ENCODE results near the gene IL17REL.
A peak's percentile ranks its signal among the peaks of the same experiment; 100 is the strongest.

The IL17REL gene

GRCh38 chr22:50012211-50013181 lies at the start of gene IL17REL:
IL17REL (minus strand) TSS chr22:50012765; CDS start chr22:50012646, 119 bp downstream.
- Mint-ChIP-seq H3K27me3 (peaks cover 13% of the 10 kb centered on the region), H3K4me1 (peaks cover 16% of the 10 kb centered on the region), H3K36me3 (ENCODE audit: insufficient read depth) (no peaks in the 10 kb centered on the region), H3K4me3 (peak within 1 kb of the TSS; percentile 64), H3K9me3 (no peaks in the 10 kb centered on the region), H3K27ac (ENCODE audit: low read depth) (peak within 1 kb of the TSS; percentile 90)
- ATAC-seq (replicated peaks; ENCODE audit: extremely low read depth, poor library complexity, severe bottlenecking) (no peak), DNase-seq (ENCODE audit: low spot score in 2 of 2) (no peak)

- peaks cover 10% of the 10 kb centered on the region for H3K27me3 Mint-ChIP-seq
- H3K27ac Mint-ChIP-seq (ENCODE audit: low read depth), result no peak overlapping the region
- no peaks in the 10 kb centered on the region for H3K9me3 Mint-ChIP-seq
- H3K4me1 Mint-ChIP-seq, result no peaks in the 10 kb centered on the region
- no peaks in the 10 kb centered on the region for H3K36me3 Mint-ChIP-seq (ENCODE audit: insufficient read depth)
- ATAC-seq (replicated peaks; ENCODE audit: extremely low read depth, poor library complexity, severe bottlenecking) (no peak), DNase-seq (ENCODE audit: low spot score in 2 of 2) (no peak)
- H3K4me3 Mint-ChIP-seq, result no peak overlapping the region
Observed at GRCh38 chr22:50061824-50062355, 49.3 kb upstream of the IL17REL start.

GRCh38 chr22:50061141-50061823 lies 48.7 kb upstream of the IL17REL start:
- Mint-ChIP-seq H3K4me3 (no peak overlapping the region), H3K27me3 (peaks cover 16% of the 10 kb centered on the region), H3K27ac (ENCODE audit: low read depth) (no peak overlapping the region), H3K36me3 (ENCODE audit: insufficient read depth) (no peaks in the 10 kb centered on the region), H3K9me3 (no peaks in the 10 kb centered on the region), H3K4me1 (no peaks in the 10 kb centered on the region)
- ATAC-seq (replicated peaks; ENCODE audit: extremely low read depth, poor library complexity, severe bottlenecking) (no peak), DNase-seq (ENCODE audit: low spot score in 2 of 2) (no peak)

GRCh38 chr22:50060441-50061140 lies 48.0 kb upstream of the IL17REL start:
- DNase-seq (ENCODE audit: low spot score in 2 of 2), result no peak
- no peak overlapping the region for H3K27ac Mint-ChIP-seq (ENCODE audit: low read depth)

GRCh38 chr22:50059881-50060262 lies 47.3 kb upstream of the IL17REL start:
- no peak overlapping the region for H3K4me3 Mint-ChIP-seq
- H3K4me1 Mint-ChIP-seq, result no peaks in the 10 kb centered on the region
- H3K9me3 Mint-ChIP-seq, result no peaks in the 10 kb centered on the region
- H3K27ac Mint-ChIP-seq (ENCODE audit: low read depth), result no peak overlapping the region
- DNase-seq (ENCODE audit: low spot score in 2 of 2) (no peak), ATAC-seq (replicated peaks; ENCODE audit: extremely low read depth, poor library complexity, severe bottlenecking) (no peak)
- H3K27me3 Mint-ChIP-seq, result peaks cover 29% of the 10 kb centered on the region
- no peaks in the 10 kb centered on the region for H3K36me3 Mint-ChIP-seq (ENCODE audit: insufficient read depth)

More at GRCh38 chr22:50060441-50061140, 48.0 kb upstream of the IL17REL start:
- Mint-ChIP-seq H3K4me1 (no peaks in the 10 kb centered on the region), H3K9me3 (no peaks in the 10 kb centered on the region), H3K27me3 (peaks cover 23% of the 10 kb centered on the region), H3K4me3 (no peak overlapping the region), H3K36me3 (ENCODE audit: insufficient read depth) (no peaks in the 10 kb centered on the region)
- ATAC-seq (replicated peaks; ENCODE audit: extremely low read depth, poor library complexity, severe bottlenecking), result no peak

- ATAC-seq (replicated peaks; ENCODE audit: extremely low read depth, poor library complexity, severe bottlenecking), result no peak
- Mint-ChIP-seq H3K9me3 (no peaks in the 10 kb centered on the region), H3K36me3 (ENCODE audit: insufficient read depth) (no peaks in the 10 kb centered on the region), H3K4me3 (no peak overlapping the region), H3K27me3 (peaks cover 30% of the 10 kb centered on the region), H3K4me1 (no peaks in the 10 kb centered on the region), H3K27ac (ENCODE audit: low read depth) (no peak overlapping the region)
- DNase-seq (ENCODE audit: low spot score in 2 of 2), result no peak
Observed at GRCh38 chr22:50058906-50059880, 46.6 kb upstream of the IL17REL start.

- no peaks in the 10 kb centered on the region for H3K4me1 Mint-ChIP-seq
- DNase-seq (ENCODE audit: low spot score in 2 of 2), result no peak
- no peak within 1 kb of the TSS for H3K27ac Mint-ChIP-seq (ENCODE audit: low read depth)
- H3K27me3 Mint-ChIP-seq, result peaks cover 37% of the 10 kb centered on the region
- no peaks in the 10 kb centered on the region for H3K36me3 Mint-ChIP-seq (ENCODE audit: insufficient read depth)
- H3K9me3 Mint-ChIP-seq, result no peaks in the 10 kb centered on the region
- H3K4me3 Mint-ChIP-seq, result no peak within 1 kb of the TSS
- no peak for ATAC-seq (replicated peaks; ENCODE audit: extremely low read depth, poor library complexity, severe bottlenecking)
Observed at GRCh38 chr22:50058061-50058905, 45.7 kb upstream of the IL17REL start, which contains the start of gene TTLL8. TTLL8 (minus strand) TSS chr22:50058298.

GRCh38 chr22:50057278-50058060 lies 44.9 kb upstream of the IL17REL start:
- no peak overlapping the region for H3K27ac Mint-ChIP-seq (ENCODE audit: low read depth)
- no peaks in the 10 kb centered on the region for H3K4me1 Mint-ChIP-seq
- no peak for DNase-seq (ENCODE audit: low spot score in 2 of 2)
- no peaks in the 10 kb centered on the region for H3K9me3 Mint-ChIP-seq
- H3K36me3 Mint-ChIP-seq (ENCODE audit: insufficient read depth), result no peaks in the 10 kb centered on the region
- peaks cover 37% of the 10 kb centered on the region for H3K27me3 Mint-ChIP-seq
- H3K4me3 Mint-ChIP-seq, result no peak overlapping the region
- no peak for ATAC-seq (replicated peaks; ENCODE audit: extremely low read depth, poor library complexity, severe bottlenecking)

GRCh38 chr22:50056214-50056972 lies 43.8 kb upstream of the IL17REL start:
- H3K4me1 Mint-ChIP-seq, result no peaks in the 10 kb centered on the region
- no peak overlapping the region for H3K4me3 Mint-ChIP-seq
- DNase-seq (ENCODE audit: low spot score in 2 of 2) (no peak), ATAC-seq (replicated peaks; ENCODE audit: extremely low read depth, poor library complexity, severe bottlenecking) (no peak)
- peaks cover 45% of the 10 kb centered on the region for H3K27me3 Mint-ChIP-seq
- no peaks in the 10 kb centered on the region for H3K36me3 Mint-ChIP-seq (ENCODE audit: insufficient read depth)
- H3K9me3 Mint-ChIP-seq, result no peaks in the 10 kb centered on the region
- no peak overlapping the region for H3K27ac Mint-ChIP-seq (ENCODE audit: low read depth)

- DNase-seq (ENCODE audit: low spot score in 2 of 2) (no peak), ATAC-seq (replicated peaks; ENCODE audit: extremely low read depth, poor library complexity, severe bottlenecking) (no peak)
- H3K27me3 Mint-ChIP-seq, result peaks cover 53% of the 10 kb centered on the region
- H3K27ac Mint-ChIP-seq (ENCODE audit: low read depth), result no peak overlapping the region
- no peaks in the 10 kb centered on the region for H3K4me1 Mint-ChIP-seq
- H3K36me3 Mint-ChIP-seq (ENCODE audit: insufficient read depth), result no peaks in the 10 kb centered on the region
- H3K9me3 Mint-ChIP-seq, result no peaks in the 10 kb centered on the region
- H3K4me3 Mint-ChIP-seq, result no peak overlapping the region
Observed at GRCh38 chr22:50053861-50054260, 41.3 kb upstream of the IL17REL start.
